Colonic mucosa (tissue), 4 donors: ENCODE data around the gene MCTP2. TPM values are rescaled to one million over a fixed set of nuclear protein-coding genes. Genes with fewer than 3 reads are reported as not detected.

ENCODE experiments used
- DNase-seq: peaks from one replicate; pipeline ENCODE4 v3.0.0-alpha.2; 2020
- H3K27ac ChIP-seq: fragments of 200-600 bp; one replicate; pipeline ENCODE4 v1.8.0; 2021
- H3K27me3 ChIP-seq: fragments of 200-600 bp; one replicate; pipeline ENCODE4 v1.8.0; 2021
- H3K36me3 ChIP-seq: fragments of 200-600 bp; one replicate; pipeline ENCODE4 v1.8.0; 2021
- H3K4me1 ChIP-seq: fragments of 200-600 bp; one replicate; pipeline ENCODE4 v1.8.0; 2021; ENCODE audit warnings: mild to moderate bottlenecking
- H3K4me3 ChIP-seq: fragments of 200-600 bp; one replicate; pipeline ENCODE4 v1.8.0; 2021
- H3K9ac ChIP-seq, 2 donors: one replicate each; pipeline ENCODE4 v1.7.0; 2013; ENCODE audit warnings: control low read depth in 2 of 2, low read depth in 2 of 2, low read length in 2 of 2
- H3K9me3 ChIP-seq: fragments of 200-600 bp; one replicate; pipeline ENCODE4 v1.8.0; 2021
- intact Hi-C: fragments of 100-400 bp; cut with DNase I; formaldehyde crosslinking; loops from one replicate; pipeline ENCODE4 v1.14.1; 2022
- total RNA-seq, 2 donors: library from RNA; stranded (reverse); fragmentation: NEBNext Ultra II Directional in 1 of 2; extraction: Animal tissue kit (Norgen Biotek cat#: 25700) in 1 of 2; gene quantifications; one replicate each; pipeline ENCODE4 v1.2.1, GENCODE V29; 2021
- TF ChIP-seq, protein P1 (sequence below): fragments of 200-600 bp; IDR thresholded peaks from one replicate; pipeline ENCODE4 v1.8.0; 2022; ENCODE audit warnings: antibody characterized with exemption, mild to moderate bottlenecking
- donor health status: healthy.
- donor health status: DM: no; HTN: no; CAD: no.
- donor health status: DM: no; HTN: no; CAD: no.

The MCTP2 gene
- total RNA-seq, 2 donors from 2014 or later = 56.4 to 88.3 TPM

DNA sequence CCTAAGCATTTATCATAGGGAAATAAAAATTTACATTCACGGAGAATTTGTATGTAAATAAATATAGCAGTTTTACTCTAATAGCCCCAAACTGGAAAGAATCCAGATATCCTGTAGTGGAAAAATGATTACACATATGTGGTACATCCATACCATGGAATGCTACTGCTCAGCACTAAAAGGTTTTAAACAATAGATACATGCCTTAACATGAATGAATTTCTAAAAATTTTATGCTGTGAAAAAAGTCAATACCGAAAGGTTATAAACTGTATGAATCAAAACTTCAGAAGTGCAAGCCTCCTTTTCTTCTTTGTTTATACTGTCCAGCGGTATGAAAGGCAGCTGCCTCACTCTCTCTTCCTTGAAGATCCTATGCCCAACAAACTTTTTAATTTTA is 37.5 kb upstream of the MCTP2 start:
- TF ChIP-seq, protein P1, sequence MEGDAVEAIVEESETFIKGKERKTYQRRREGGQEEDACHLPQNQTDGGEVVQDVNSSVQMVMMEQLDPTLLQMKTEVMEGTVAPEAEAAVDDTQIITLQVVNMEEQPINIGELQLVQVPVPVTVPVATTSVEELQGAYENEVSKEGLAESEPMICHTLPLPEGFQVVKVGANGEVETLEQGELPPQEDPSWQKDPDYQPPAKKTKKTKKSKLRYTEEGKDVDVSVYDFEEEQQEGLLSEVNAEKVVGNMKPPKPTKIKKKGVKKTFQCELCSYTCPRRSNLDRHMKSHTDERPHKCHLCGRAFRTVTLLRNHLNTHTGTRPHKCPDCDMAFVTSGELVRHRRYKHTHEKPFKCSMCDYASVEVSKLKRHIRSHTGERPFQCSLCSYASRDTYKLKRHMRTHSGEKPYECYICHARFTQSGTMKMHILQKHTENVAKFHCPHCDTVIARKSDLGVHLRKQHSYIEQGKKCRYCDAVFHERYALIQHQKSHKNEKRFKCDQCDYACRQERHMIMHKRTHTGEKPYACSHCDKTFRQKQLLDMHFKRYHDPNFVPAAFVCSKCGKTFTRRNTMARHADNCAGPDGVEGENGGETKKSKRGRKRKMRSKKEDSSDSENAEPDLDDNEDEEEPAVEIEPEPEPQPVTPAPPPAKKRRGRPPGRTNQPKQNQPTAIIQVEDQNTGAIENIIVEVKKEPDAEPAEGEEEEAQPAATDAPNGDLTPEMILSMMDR = no peak
- Histone ChIP-seq H3K4me3 (no peak overlapping the region), H3K27ac (no peak overlapping the region), H3K9me3 (no peaks in the 10 kb centered on the region), H3K27me3 (no peaks in the 10 kb centered on the region), H3K4me1 (no peaks in the 10 kb centered on the region), H3K36me3 (no peaks in the 10 kb centered on the region), H3K9ac (no peak overlapping the region)
- no peak for DNase-seq
- intact Hi-C loops = no loop called here

DNA sequence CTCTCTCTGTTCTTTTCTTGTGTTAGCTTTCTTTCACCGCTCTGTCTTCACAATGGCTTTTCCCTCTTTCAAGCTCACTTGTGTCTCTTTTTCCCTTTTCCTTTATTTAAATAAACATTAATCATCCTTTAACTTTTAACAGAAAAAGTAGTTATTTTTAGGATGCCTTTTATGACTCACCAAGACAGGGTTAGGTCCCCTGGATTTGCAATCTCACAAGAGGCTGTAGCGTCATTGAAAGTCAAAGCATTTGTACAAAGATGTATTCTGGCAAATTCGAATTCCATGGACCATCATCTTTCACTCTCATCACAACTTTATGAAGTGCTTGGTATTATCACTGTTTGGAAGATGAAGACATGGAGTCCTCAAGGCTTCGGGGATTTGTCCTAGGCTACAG is 34.8 kb upstream of the MCTP2 start:
- no peak overlapping the region for H3K27ac ChIP-seq
- H3K9ac ChIP-seq = no peak overlapping the region
- no peaks in the 10 kb centered on the region for H3K27me3 ChIP-seq
- no peak for DNase-seq
- no peaks in the 10 kb centered on the region for H3K9me3 ChIP-seq
- TF ChIP-seq, protein P1 = no peak
- H3K4me1 ChIP-seq = no peaks in the 10 kb centered on the region
- no peaks in the 10 kb centered on the region for H3K36me3 ChIP-seq
- H3K4me3 ChIP-seq = no peak overlapping the region
- intact Hi-C loops = no loop called here

DNA sequence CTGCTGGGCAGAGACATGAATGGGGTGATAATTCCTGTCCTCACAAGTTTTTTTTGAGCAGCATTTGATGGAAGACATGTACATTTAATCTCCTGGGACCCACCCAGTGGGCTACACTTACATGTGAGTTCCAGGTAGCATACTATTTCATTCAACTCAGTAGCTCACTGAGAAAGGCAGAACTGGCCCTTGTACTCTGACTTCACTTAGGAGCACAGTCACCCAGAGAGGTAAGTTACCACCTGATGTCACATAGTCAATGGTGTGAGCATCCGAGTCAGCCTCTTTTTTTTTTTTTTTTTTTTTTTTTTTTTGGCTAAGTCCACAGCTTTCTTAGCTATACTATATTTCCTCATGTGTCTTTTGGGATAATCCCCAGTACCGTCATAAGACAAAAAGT is 32.7 kb upstream of the MCTP2 start:
- Histone ChIP-seq H3K4me1 (no peaks in the 10 kb centered on the region), H3K36me3 (no peaks in the 10 kb centered on the region), H3K9ac (no peak overlapping the region), H3K27me3 (no peaks in the 10 kb centered on the region), H3K27ac (no peak overlapping the region), H3K9me3 (no peaks in the 10 kb centered on the region), H3K4me3 (no peak overlapping the region)
- DNase-seq = no peak
- intact Hi-C loops = no loop called here
- TF ChIP-seq, protein P1 = no peak

DNA sequence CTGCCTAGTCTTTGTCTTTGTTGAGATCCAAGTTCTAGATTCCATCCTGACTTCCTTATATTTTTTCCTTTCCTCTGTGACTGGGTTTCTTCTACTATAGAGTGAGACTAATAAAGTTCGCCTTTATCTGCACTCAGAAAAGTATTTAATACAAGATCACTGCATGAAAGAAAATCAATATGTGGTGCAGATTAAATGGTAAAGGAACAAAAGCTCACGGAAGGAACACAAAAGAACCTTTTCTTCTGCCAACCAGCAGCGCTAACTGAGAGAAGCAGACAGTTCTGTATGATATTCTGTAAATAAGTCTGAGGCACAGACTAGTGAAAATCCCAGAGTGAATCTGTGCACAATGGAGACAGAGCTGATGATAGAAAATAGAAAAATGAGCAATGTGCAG is 31.6 kb upstream of the MCTP2 start:
- H3K9ac ChIP-seq = no peak overlapping the region
- no peak overlapping the region for H3K4me3 ChIP-seq
- no peaks in the 10 kb centered on the region for H3K9me3 ChIP-seq
- H3K36me3 ChIP-seq = no peaks in the 10 kb centered on the region
- no peaks in the 10 kb centered on the region for H3K4me1 ChIP-seq
- H3K27ac ChIP-seq = no peak overlapping the region
- TF ChIP-seq, protein P1 = no peak
- intact Hi-C loops = no loop called here
- H3K27me3 ChIP-seq = no peaks in the 10 kb centered on the region
- no peak for DNase-seq

DNA sequence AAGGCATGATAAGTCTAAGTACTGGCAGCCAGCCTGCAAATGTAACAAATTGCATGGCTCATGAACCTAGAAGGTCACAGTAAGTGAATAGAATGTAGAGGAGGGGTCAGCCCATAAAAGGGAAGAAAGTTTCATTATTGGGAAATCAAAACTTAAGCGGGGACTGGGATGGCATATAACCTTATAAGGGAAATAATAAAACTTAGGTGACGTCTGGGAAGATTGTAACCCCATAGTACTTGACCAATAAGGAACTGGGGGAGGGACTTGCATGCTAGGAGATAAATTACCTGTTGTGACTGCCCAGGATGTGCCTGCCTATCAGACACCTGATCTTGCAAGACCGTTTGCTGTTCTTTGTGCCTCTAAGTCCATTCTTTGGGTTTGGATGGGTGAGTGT is 28.1 kb upstream of the MCTP2 start:
- DNase-seq = no peak
- H3K9ac ChIP-seq = no peak overlapping the region
- TF ChIP-seq, protein P1 = no peak
- no peaks in the 10 kb centered on the region for H3K36me3 ChIP-seq
- no peaks in the 10 kb centered on the region for H3K4me1 ChIP-seq
- no peak overlapping the region for H3K27ac ChIP-seq
- H3K27me3 ChIP-seq = no peaks in the 10 kb centered on the region
- intact Hi-C loops = no loop called here
- no peak overlapping the region for H3K4me3 ChIP-seq
- no peaks in the 10 kb centered on the region for H3K9me3 ChIP-seq

DNA sequence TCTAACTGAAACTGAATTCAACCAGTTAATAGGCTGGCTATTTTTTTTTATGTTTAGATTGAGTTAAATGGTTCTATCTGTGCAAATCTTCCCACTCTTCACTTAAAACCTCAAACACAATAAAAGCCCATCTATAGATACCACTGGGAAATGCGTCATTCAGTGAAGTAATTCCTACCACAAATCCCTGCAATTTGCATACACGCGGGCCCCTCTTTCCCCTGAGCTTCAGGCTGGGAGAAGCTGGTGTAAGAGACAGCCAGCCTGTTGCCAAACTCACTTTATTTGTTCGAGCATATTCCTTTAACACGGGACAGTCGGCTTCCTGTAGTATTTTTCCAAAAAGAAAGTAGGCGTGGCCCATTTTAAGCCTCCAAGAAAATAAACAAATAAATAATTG is 26.0 kb upstream of the MCTP2 start:
- DNase-seq = no peak

More for the DNA sequence above, 26.0 kb upstream of the MCTP2 start:
- TF ChIP-seq, protein P1 = no peak
- Histone ChIP-seq H3K36me3 (no peaks in the 10 kb centered on the region), H3K9ac (no peak overlapping the region), H3K27me3 (no peaks in the 10 kb centered on the region), H3K4me1 (no peaks in the 10 kb centered on the region), H3K4me3 (no peak overlapping the region), H3K9me3 (no peaks in the 10 kb centered on the region), H3K27ac (no peak overlapping the region)
- intact Hi-C loops = no loop called here
